ENCODE measurements around the gene TBC1D3B. TPM values are rescaled to one million over a fixed set of nuclear protein-coding genes. Genes with fewer than 3 reads are reported as not detected.
"Not testable (repeated sequence)": the region's sequence is repeated elsewhere in the genome, so short reads cannot be mapped to it uniquely, and the experiment has no call there.

TBC1D3B gene
- total and polyA plus RNA-seq, 7 donors = 1.3 to 5.6 (median 2.0) TPM

- Histone ChIP-seq H3K4me1 (no peaks in the 10 kb centered on the region), H3K4me3 (no peak overlapping the region), H3K9me3 (no peaks in the 10 kb centered on the region), H3K27ac (no peak overlapping the region), H3K36me3 (ENCODE audit: insufficient read depth in 1 of 2, low read depth in 1 of 2) (no peaks in the 10 kb centered on the region), H3K27me3 (ENCODE audit: insufficient read depth in 3 of 3, low read length in 2 of 3) (no peaks in the 10 kb centered on the region)
- TF ChIP-seq, protein P1, sequence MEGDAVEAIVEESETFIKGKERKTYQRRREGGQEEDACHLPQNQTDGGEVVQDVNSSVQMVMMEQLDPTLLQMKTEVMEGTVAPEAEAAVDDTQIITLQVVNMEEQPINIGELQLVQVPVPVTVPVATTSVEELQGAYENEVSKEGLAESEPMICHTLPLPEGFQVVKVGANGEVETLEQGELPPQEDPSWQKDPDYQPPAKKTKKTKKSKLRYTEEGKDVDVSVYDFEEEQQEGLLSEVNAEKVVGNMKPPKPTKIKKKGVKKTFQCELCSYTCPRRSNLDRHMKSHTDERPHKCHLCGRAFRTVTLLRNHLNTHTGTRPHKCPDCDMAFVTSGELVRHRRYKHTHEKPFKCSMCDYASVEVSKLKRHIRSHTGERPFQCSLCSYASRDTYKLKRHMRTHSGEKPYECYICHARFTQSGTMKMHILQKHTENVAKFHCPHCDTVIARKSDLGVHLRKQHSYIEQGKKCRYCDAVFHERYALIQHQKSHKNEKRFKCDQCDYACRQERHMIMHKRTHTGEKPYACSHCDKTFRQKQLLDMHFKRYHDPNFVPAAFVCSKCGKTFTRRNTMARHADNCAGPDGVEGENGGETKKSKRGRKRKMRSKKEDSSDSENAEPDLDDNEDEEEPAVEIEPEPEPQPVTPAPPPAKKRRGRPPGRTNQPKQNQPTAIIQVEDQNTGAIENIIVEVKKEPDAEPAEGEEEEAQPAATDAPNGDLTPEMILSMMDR (IDR thresholded peaks at IDR 0.05) = no peak
- DNase-seq (no peak), ATAC-seq (no peak)
- intact Hi-C loops (cut with DNase I) = no loop called here
These were observed 33.1 kb upstream of the TBC1D3B start for GRCh38 chr17:36209575-36209974.

- H3K9me3 ChIP-seq; ATAC-seq; DNase-seq; H3K27ac ChIP-seq; H3K27me3 ChIP-seq (ENCODE audit: insufficient read depth in 3 of 3, low read length in 2 of 3); H3K4me3 ChIP-seq; intact Hi-C loops (cut with DNase I); H3K36me3 ChIP-seq (ENCODE audit: insufficient read depth in 1 of 2, low read depth in 1 of 2); H3K4me1 ChIP-seq: not testable (repeated sequence)
- 69 to 79% (median 72%) methylated on average over 5 to 6 of the region's 6 CpGs for WGBS, 3 donors
These were observed 30.9 kb upstream of the TBC1D3B start for GRCh38 chr17:36207383-36207782.

DNA sequence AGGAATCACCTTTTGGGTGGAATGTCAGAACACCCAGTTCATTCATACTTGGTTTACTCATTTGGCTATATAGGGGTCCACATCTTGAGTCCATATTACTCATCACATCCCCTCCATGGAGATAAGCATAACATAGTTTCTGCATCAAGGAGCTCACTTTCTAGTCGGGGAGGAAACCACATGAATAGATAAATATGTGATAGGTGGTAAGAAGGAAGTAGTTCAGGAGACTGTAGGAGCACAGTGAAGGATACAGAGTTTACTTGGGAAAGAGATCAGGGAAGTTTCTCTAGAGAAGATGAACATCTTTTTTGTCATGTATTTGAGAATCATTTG is 30.0 kb upstream of the TBC1D3B start:
- ATAC-seq; intact Hi-C loops (cut with DNase I); H3K27me3 ChIP-seq (ENCODE audit: insufficient read depth in 3 of 3, low read length in 2 of 3); DNase-seq; H3K9me3 ChIP-seq; H3K27ac ChIP-seq; H3K4me1 ChIP-seq; H3K36me3 ChIP-seq (ENCODE audit: insufficient read depth in 1 of 2, low read depth in 1 of 2); H3K4me3 ChIP-seq: not testable (repeated sequence)
- 55 to 67% (median 63%) methylated on average over 1 of the region's 1 CpG for WGBS, 3 donors

DNA sequence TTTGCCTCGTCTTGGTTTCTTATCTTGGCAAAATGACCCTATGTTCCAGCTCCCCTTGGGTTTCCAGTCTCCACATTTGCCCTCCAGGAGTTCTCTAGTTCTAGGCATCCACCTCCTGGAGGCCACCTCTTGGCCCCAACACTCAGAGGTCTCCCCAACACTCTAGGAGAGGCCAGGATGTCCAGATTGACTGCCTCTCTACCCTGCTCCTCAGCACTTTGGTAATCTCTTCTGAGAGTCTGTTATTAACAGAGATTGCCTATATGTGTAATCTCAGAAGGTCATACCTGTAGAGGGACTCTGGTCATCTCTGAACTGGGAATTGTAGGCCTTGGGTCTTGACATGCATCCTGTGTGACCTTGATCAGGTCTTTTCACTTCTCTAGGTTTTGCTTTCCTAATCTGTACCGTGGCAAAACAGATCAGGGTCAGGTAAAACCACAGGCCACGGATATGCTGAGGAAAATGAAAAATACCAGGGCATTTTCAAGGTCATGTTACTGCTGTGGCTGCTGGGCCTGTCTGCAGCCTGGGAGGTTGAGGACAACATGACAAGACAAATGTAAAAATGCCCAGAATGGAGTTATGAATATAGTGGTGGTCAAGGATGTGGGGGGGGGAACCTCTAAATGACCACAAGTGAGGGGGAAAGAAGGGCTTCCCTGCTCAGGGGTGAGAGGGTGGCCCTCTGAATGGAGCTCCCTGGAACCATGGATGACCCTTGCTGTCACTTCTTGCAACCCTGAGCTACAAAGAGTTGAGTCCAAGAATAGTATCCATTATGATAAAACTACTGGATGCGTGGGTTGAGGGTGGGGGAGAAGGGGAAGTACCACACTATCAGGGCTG is 29.4 kb upstream of the TBC1D3B start:
- DNase-seq (no peak), ATAC-seq (no peak)
- no peak overlapping the region for H3K27ac ChIP-seq
- WGBS, 3 donors = 55 to 67% (median 65%) methylated on average over 4 of the region's 4 CpGs
- H3K27me3 ChIP-seq (ENCODE audit: insufficient read depth in 3 of 3, low read length in 2 of 3) = no peaks in the 10 kb centered on the region
- H3K36me3 ChIP-seq (ENCODE audit: insufficient read depth in 1 of 2, low read depth in 1 of 2) = no peaks in the 10 kb centered on the region
- no peaks in the 10 kb centered on the region for H3K4me1 ChIP-seq
- H3K4me3 ChIP-seq = no peak overlapping the region
- no peaks in the 10 kb centered on the region for H3K9me3 ChIP-seq
- intact Hi-C loops (cut with DNase I) = no loop called here
- TF ChIP-seq, protein P1 (IDR thresholded peaks at IDR 0.05) = no peak

- ATAC-seq (no peak), DNase-seq (no peak)
- no peak overlapping the region for H3K4me3 ChIP-seq
- no peaks in the 10 kb centered on the region for H3K27me3 ChIP-seq (ENCODE audit: insufficient read depth in 3 of 3, low read length in 2 of 3)
- 83 to 85% (median 83%) methylated on average over 7 of the region's 7 CpGs for WGBS, 3 donors
- H3K9me3 ChIP-seq = no peaks in the 10 kb centered on the region
- TF ChIP-seq, protein P1 (IDR thresholded peaks at IDR 0.05) = no peak
- H3K27ac ChIP-seq = no peak overlapping the region
- intact Hi-C loops (cut with DNase I) = no loop called here
- H3K36me3 ChIP-seq (ENCODE audit: insufficient read depth in 1 of 2, low read depth in 1 of 2) = no peaks in the 10 kb centered on the region
- H3K4me1 ChIP-seq = no peaks in the 10 kb centered on the region
These were observed 28.5 kb upstream of the TBC1D3B start for GRCh38 chr17:36204724-36205500.
